Neural progenitor cell (in vitro differentiated cells): ENCODE measurements around the gene NCDN. TPM values are rescaled to one million over a fixed set of nuclear protein-coding genes. Genes with fewer than 3 reads are reported as not detected.

Experiments used
- DNase-seq: peaks from one replicate; pipeline ENCODE4 v3.0.0-alpha.2; 2016; ENCODE audit warnings: low spot score
- H2AFZ ChIP-seq: fragments of 200-600 bp; sonication (generic); replicated peaks from 2 replicates; pipeline ENCODE4 v1.6.1; 2016; ENCODE audit warnings: antibody characterized with exemption
- H3F3A ChIP-seq: fragments of 200-600 bp; sonication (generic); 2 replicates; pipeline ENCODE4 v1.6.1; 2016; ENCODE audit warnings: antibody characterized with exemption, low read depth
- H3K27ac ChIP-seq: fragments of 200-600 bp; sonication (generic); 2 replicates; pipeline ENCODE4 v1.5.1; 2016; ENCODE audit warnings: mild to moderate bottlenecking
- H3K27me3 ChIP-seq: fragments of 200-600 bp; sonication (generic); 2 replicates; pipeline ENCODE4 v1.6.1; 2016; ENCODE audit warnings: mild to moderate bottlenecking, moderate library complexity
- H3K36me3 ChIP-seq: fragments of 200-600 bp; sonication (generic); 2 replicates; pipeline ENCODE4 v1.5.1; 2016
- H3K4me1 ChIP-seq: fragments of 200-600 bp; sonication (generic); 2 replicates; pipeline ENCODE4 v1.6.1; 2016; ENCODE audit warnings: mixed run types
- H3K4me2 ChIP-seq: fragments of 200-600 bp; sonication (generic); 2 replicates; pipeline ENCODE4 v1.6.1; 2016
- H3K4me3 ChIP-seq: fragments of 200-600 bp; sonication (generic); 2 replicates; pipeline ENCODE4 v1.5.1; 2016
- H3K79me2 ChIP-seq: fragments of 200-600 bp; sonication (generic); 2 replicates; pipeline ENCODE4 v1.6.1; 2016; ENCODE audit warnings: low read depth
- H3K9ac ChIP-seq: fragments of 200-600 bp; sonication (generic); 2 replicates; pipeline ENCODE4 v1.6.1; 2016
- H3K9me3 ChIP-seq: fragments of 200-600 bp; sonication (generic); 2 replicates; pipeline ENCODE4 v1.5.1; 2016; ENCODE audit warnings: low read depth
- H4K20me1 ChIP-seq: fragments of 200-600 bp; sonication (generic); 2 replicates; pipeline ENCODE4 v1.6.1; 2016; ENCODE audit warnings: low read depth
- H3K27ac Mint-ChIP-seq: 3 replicates; pipeline ENCODE4 v1.8.0; 2021; ENCODE audit warnings: mixed read lengths
- H3K27me3 Mint-ChIP-seq: 2 replicates; pipeline ENCODE4 v1.8.0; 2022; ENCODE audit warnings: low read depth, mild to moderate bottlenecking, inconsistent platforms, moderate library complexity, mixed read lengths; ENCODE audit not compliant: insufficient read depth
- H3K36me3 Mint-ChIP-seq: 3 replicates; pipeline ENCODE4 v1.8.0; 2021; ENCODE audit warnings: mixed read lengths
- H3K4me1 Mint-ChIP-seq: 3 replicates; pipeline ENCODE4 v1.8.0; 2021; ENCODE audit warnings: mixed read lengths
- H3K4me3 Mint-ChIP-seq: 3 replicates; pipeline ENCODE4 v1.8.0; 2021; ENCODE audit warnings: mild to moderate bottlenecking, moderate library complexity, mixed read lengths
- H3K9me3 Mint-ChIP-seq: 3 replicates; pipeline ENCODE4 v1.8.0; 2020; ENCODE audit warnings: mixed read lengths
- EZH2 ChIP-seq: fragments of 200-600 bp; sonication (generic); IDR thresholded peaks from 2 replicates; pipeline ENCODE4 v1.6.1; 2017; ENCODE audit warnings: antibody characterized with exemption, mild to moderate bottlenecking, moderate library complexity
- EZH2phosphoT487 ChIP-seq: fragments of 200-600 bp; sonication (generic); IDR thresholded peaks from 2 replicates; pipeline ENCODE4 v1.6.1; 2017; ENCODE audit warnings: antibody characterized with exemption
- total RNA-seq: library from RNA; depleted of rRNA; stranded (reverse); fragments of >200 nt; gene quantifications from 2 replicates; pipeline ENCODE4 v1.2.3, GENCODE V29; 2015; ENCODE audit warnings: low replicate concordance
- TF ChIP-seq, protein P1 (sequence below): fragments of 200-600 bp; sonication (generic); IDR thresholded peaks from 2 replicates; pipeline ENCODE4 v1.5.1; 2017; ENCODE audit warnings: antibody characterized with exemption, mild to moderate bottlenecking

Gene NCDN
- total RNA-seq, 1 donor from 2014 or later, result 5.8 TPM

DNA sequence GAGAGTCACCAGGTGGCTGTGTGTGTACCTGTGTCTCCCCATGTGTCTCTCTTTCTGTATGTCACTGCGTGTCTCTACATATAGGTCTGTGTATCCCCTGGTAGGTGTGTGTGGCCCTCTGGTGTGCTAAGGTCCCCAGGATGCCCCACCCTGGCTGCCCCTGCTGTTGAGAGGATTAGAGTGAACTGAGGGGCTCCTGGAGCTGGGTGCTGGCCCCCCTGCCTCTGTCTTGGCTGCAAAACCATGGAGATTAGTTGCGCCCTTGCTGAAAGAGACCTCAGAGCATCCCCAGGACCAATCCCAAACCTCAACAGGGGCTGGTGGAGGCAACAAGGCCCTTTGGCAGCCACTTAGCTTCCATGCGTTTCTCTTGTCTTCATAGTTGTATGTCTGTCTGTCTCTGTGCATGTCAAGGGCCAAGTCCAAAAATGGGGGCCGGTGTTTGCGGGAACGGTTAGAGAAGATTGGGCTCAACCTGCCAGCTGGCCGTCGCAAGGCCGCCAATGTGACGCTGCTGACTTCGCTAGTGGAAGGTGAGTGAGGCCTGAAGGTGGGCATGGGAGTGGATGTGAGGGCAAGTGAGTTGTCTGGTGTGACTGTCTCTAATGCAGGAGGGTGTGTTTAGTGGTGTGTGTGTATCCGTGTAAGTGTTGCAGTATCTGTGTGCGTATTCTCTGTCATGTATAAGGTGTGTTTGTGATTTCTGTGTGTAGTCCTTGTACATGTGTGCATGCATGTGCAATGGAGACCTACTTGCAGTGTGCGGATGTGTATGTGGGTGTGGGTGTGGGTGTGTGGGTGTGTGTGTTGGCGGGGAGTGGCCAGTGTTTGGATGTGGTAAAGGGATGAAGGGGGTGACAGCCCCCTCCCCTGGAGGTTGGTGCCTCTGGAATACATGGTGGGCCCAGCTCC is 32.2 kb downstream of the NCDN start:
- H3K4me3 Mint-ChIP-seq, result no peak overlapping the region
- H3K9ac ChIP-seq, result no peak overlapping the region
- H3F3A ChIP-seq, result no peaks in the 10 kb centered on the region
- H3K36me3 ChIP-seq, result no peaks in the 10 kb centered on the region
- peaks cover 4% of the 10 kb centered on the region for H3K27me3 Mint-ChIP-seq
- no peaks in the 10 kb centered on the region for H3K9me3 ChIP-seq
- H3K4me1 ChIP-seq, result no peaks in the 10 kb centered on the region
- no peaks in the 10 kb centered on the region for H4K20me1 ChIP-seq
- H3K36me3 Mint-ChIP-seq, result peaks cover 2% of the 10 kb centered on the region
- no peak for DNase-seq
- H3K27ac Mint-ChIP-seq, result peak overlapping the region; percentile 26
- no peaks in the 10 kb centered on the region for H3K4me1 Mint-ChIP-seq
- H3K27ac ChIP-seq, result no peak overlapping the region
- no peak overlapping the region for H3K4me2 ChIP-seq
- H3K4me3 ChIP-seq, result no peak overlapping the region
- TF ChIP-seq EZH2phosphoT487 (no peak), EZH2 (no peak)
- TF ChIP-seq, protein P1, sequence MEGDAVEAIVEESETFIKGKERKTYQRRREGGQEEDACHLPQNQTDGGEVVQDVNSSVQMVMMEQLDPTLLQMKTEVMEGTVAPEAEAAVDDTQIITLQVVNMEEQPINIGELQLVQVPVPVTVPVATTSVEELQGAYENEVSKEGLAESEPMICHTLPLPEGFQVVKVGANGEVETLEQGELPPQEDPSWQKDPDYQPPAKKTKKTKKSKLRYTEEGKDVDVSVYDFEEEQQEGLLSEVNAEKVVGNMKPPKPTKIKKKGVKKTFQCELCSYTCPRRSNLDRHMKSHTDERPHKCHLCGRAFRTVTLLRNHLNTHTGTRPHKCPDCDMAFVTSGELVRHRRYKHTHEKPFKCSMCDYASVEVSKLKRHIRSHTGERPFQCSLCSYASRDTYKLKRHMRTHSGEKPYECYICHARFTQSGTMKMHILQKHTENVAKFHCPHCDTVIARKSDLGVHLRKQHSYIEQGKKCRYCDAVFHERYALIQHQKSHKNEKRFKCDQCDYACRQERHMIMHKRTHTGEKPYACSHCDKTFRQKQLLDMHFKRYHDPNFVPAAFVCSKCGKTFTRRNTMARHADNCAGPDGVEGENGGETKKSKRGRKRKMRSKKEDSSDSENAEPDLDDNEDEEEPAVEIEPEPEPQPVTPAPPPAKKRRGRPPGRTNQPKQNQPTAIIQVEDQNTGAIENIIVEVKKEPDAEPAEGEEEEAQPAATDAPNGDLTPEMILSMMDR, result no peak
- no peaks in the 10 kb centered on the region for H3K27me3 ChIP-seq
- H2AFZ ChIP-seq, result no peak overlapping the region
- no peaks in the 10 kb centered on the region for H3K9me3 Mint-ChIP-seq
- no peaks in the 10 kb centered on the region for H3K79me2 ChIP-seq

DNA sequence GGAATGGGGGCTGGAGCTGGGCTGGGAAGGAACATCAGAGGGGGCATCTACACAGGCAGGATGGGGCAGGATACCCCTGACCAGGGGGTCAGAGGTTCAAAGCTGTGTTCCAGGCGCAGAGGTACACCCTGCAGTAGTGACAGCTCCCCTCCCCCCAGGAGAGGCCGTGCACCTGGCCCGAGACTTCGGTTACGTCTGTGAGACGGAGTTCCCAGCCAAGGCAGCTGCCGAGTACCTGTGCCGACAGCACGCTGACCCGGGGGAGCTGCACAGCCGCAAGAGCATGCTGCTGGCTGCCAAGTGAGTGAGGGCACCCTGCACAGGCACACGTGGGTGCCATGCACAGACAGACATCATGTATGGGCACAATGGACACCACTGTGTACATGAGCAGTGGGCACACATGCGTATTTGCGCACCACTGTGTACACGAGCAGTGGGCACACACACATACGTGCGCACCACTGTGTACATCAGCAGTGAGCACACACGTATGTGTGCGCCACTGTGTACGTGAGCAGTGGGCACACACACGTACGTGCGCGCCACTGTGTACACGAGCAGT is 33.0 kb downstream of the NCDN start:
- Histone ChIP-seq H3K36me3 (no peaks in the 10 kb centered on the region), H3K27me3 (no peaks in the 10 kb centered on the region), H3K79me2 (no peaks in the 10 kb centered on the region), H3K27ac (no peak overlapping the region), H3K4me1 (no peaks in the 10 kb centered on the region), H3K4me3 (no peak overlapping the region), H3K4me2 (no peak overlapping the region), H2AFZ (no peak overlapping the region), H3K9ac (no peak overlapping the region), H3F3A (no peaks in the 10 kb centered on the region), H3K9me3 (no peaks in the 10 kb centered on the region), H4K20me1 (no peaks in the 10 kb centered on the region)
- TF ChIP-seq, protein P1, result no peak
- TF ChIP-seq EZH2phosphoT487 (no peak), EZH2 (no peak)
- Mint-ChIP-seq H3K27me3 (peaks cover 4% of the 10 kb centered on the region), H3K9me3 (no peaks in the 10 kb centered on the region), H3K27ac (no peak overlapping the region), H3K4me1 (no peaks in the 10 kb centered on the region), H3K36me3 (peaks cover 2% of the 10 kb centered on the region), H3K4me3 (no peak overlapping the region)
- no peak for DNase-seq

DNA sequence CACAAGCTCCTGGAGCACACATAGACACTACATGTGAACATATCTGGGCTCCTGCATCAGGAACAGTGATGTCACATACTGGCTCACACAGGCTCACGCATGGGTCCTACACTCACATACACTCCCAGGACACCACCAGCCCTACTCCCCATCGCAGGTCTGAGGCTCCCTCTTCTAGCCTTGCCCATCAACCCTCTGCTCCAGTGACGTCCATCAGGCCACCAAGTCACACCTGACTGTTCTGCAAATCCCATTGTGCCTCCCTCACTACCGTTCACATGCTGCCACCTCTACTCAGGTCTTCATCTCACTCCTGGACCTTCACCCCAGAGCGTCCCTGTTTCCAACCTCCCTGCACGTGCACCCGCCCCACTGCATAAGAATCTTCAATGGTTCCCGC is 33.6 kb downstream of the NCDN start:
- Histone ChIP-seq H3F3A (no peaks in the 10 kb centered on the region), H3K36me3 (no peaks in the 10 kb centered on the region), H4K20me1 (no peaks in the 10 kb centered on the region), H2AFZ (no peak overlapping the region), H3K4me1 (no peaks in the 10 kb centered on the region), H3K4me3 (no peak overlapping the region), H3K9ac (no peak overlapping the region), H3K79me2 (no peaks in the 10 kb centered on the region), H3K9me3 (no peaks in the 10 kb centered on the region), H3K4me2 (no peak overlapping the region), H3K27me3 (no peaks in the 10 kb centered on the region), H3K27ac (no peak overlapping the region)
- no peak overlapping the region for H3K4me3 Mint-ChIP-seq
- no peaks in the 10 kb centered on the region for H3K4me1 Mint-ChIP-seq
- no peaks in the 10 kb centered on the region for H3K9me3 Mint-ChIP-seq
- H3K27ac Mint-ChIP-seq, result no peak overlapping the region
- no peak for DNase-seq
- TF ChIP-seq, protein P1, result no peak
- TF ChIP-seq EZH2phosphoT487, result no peak
- TF ChIP-seq EZH2, result no peak
- peaks cover 4% of the 10 kb centered on the region for H3K27me3 Mint-ChIP-seq
- peaks cover 2% of the 10 kb centered on the region for H3K36me3 Mint-ChIP-seq
